Panc1 (cell line): ENCODE data around the gene CAV1. TPM values are rescaled to one million over a fixed set of nuclear protein-coding genes. Genes with fewer than 3 reads are reported as not detected.
A peak's percentile ranks its signal among the peaks of the same experiment; 100 is the strongest.

Experiments
- ATAC-seq: fragments of 200-7000 bp; cut with Tn5 transposase; 2 replicates; pipeline ENCODE4 v1.9.1; 2020; ENCODE audit warnings: mild to moderate bottlenecking, moderate library complexity
- BruUV-seq: library from RNA; stranded (reverse); fragments of 400-500 nt; replicated peaks from 2 replicates; lab custom pipeline; 2021; lab: Mats Ljungman, UMichigan
- CTCF ChIA-PET: fragments of 300-600 bp; sonication (Branson Sonifier 250); formaldehyde crosslinking; loops from one replicate; lab custom pipeline; 2022; ENCODE audit warnings: antibody characterized with exemption; lab: Charles Lee
- POLR2A ChIA-PET: fragments of 300-600 bp; sonication (Branson Sonifier 250); formaldehyde crosslinking; loops from one replicate; lab custom pipeline; 2022; ENCODE audit warnings: antibody characterized with exemption; lab: Charles Lee
- DNase-seq: peaks from one replicate; pipeline ENCODE4 v3.0.0-alpha.2; 2010; ENCODE audit warnings: low read depth, low spot score
- H3K27ac ChIP-seq: 2 replicates; pipeline ENCODE4 v1.5.1; 2011; ENCODE audit warnings: mild to moderate bottlenecking, low read length, inconsistent platforms
- H3K27me3 ChIP-seq: fragments of 200-500 bp; sonication (Bioruptor generic); 2 replicates; pipeline ENCODE4 v1.6.0; 2014; ENCODE audit warnings: low read length, inconsistent platforms; ENCODE audit not compliant: control insufficient read depth, insufficient read depth
- H3K36me3 ChIP-seq: fragments of 200-500 bp; sonication (Bioruptor generic); 2 replicates; pipeline ENCODE4 v1.5.1; 2014; ENCODE audit warnings: inconsistent platforms, mild to moderate bottlenecking, low read length, moderate library complexity; ENCODE audit not compliant: control insufficient read depth, insufficient read depth
- H3K4me1 ChIP-seq: 2 replicates; pipeline ENCODE4 v1.5.1; 2011; ENCODE audit warnings: inconsistent platforms, mild to moderate bottlenecking, low read length, moderate library complexity; ENCODE audit not compliant: control insufficient read depth, insufficient read depth
- H3K4me3 ChIP-seq, 2 experiments: 2 replicates each; pipeline ENCODE4 v1.5.1; 2011 to 2012; ENCODE audit warnings: low read depth in 2 of 2, low read length in 2 of 2, mild to moderate bottlenecking in 2 of 2, inconsistent platforms in 1 of 2, moderate library complexity in 1 of 2
- H3K9me3 ChIP-seq: fragments of 200-500 bp; sonication (Bioruptor generic); 2 replicates; pipeline ENCODE4 v1.5.1; 2014; ENCODE audit warnings: low read depth, mild to moderate bottlenecking, inconsistent platforms, low read length, moderate library complexity; ENCODE audit not compliant: control insufficient read depth, insufficient read depth
- POLR2AphosphoS5 ChIP-seq: IDR thresholded peaks from 2 replicates; pipeline ENCODE4 v1.6.1; 2012; ENCODE audit warnings: mild to moderate bottlenecking, low read depth, low read length, moderate library complexity
- SIN3A ChIP-seq: IDR thresholded peaks from 2 replicates; pipeline ENCODE4 v1.6.1; 2012; ENCODE audit warnings: low read depth, mild to moderate bottlenecking, low read length, moderate library complexity, borderline replicate concordance; ENCODE audit not compliant: insufficient read depth
- TCF7L2 ChIP-seq: IDR thresholded peaks from 2 replicates; pipeline ENCODE4 v1.6.1; 2011; ENCODE audit warnings: mild to moderate bottlenecking, low read depth, low read length, inconsistent platforms
- in situ Hi-C: cut with HindIII; loops from 2 replicates; pipeline ENCODE4 v1.10.0; 2016; ENCODE audit warnings: low sequenced_read_pairs, low pct_unique_long_range_greater_than_20kb
- intact Hi-C: fragments of 100-400 bp; cut with micrococcal nuclease; formaldehyde crosslinking; loops from one replicate; pipeline ENCODE4 v1.10.0; 2022; ENCODE audit not compliant: unreplicated experiment
- total RNA-seq: library from RNA; stranded (reverse); gene quantifications from one replicate; pipeline ENCODE4 v1.2.1, GENCODE V29; 2021; ENCODE audit not compliant: unreplicated experiment
- TF ChIP-seq, protein P1 (sequence below), 2 experiments: IDR thresholded peaks; 2 replicates each; pipeline ENCODE4 v1.6.1; 2011 to 2012; ENCODE audit warnings: low read depth in 2 of 2, control low read depth in 1 of 2, low read length in 1 of 2, mild to moderate bottlenecking in 1 of 2, moderate library complexity in 1 of 2; ENCODE audit not compliant: insufficient read depth in 1 of 2
- TF ChIP-seq, protein P2 (sequence below): fragments of 450-650 bp; IDR thresholded peaks from 2 replicates; pipeline ENCODE4 v1.5.1; 2017; ENCODE audit warnings: mild to moderate bottlenecking

The CAV1 gene
- total RNA-seq, 1 experiment from 2014 or later = 496 TPM

DNA sequence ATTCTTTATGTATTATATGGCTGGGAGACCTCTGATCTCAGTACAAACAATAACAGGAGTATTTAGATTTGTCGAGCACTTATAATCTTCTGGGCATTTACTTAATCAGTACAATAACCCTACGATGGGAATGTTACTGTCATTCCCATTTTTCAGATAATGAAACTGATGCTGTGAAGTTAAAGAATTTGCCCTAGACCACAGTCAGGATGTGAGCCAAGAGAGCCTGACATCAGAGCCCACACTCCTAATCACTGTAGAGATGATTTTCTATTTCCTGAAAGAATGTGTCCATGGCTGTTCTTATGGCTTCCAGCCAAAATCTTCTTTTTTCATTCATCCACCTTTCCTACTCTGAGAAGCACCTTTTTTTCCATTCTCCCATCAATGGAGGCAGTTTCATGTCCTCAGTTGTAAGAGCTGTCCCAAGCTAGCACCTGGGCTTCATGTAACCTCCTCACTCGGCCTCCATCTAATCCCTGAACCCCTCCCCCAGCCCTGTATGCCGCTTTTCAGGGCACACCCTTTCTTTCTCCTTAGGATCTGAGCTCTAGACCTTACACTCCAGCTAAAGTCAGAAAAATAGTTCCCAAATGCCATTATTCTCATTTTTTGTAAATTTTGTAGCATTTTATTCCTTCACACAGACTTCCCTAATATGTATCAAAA lies 12.2 kb upstream of the CAV1 start:
- TF ChIP-seq POLR2AphosphoS5 = peak; percentile 18; the same call in 1 of the 2 replicates
- TF ChIP-seq, protein P1, sequence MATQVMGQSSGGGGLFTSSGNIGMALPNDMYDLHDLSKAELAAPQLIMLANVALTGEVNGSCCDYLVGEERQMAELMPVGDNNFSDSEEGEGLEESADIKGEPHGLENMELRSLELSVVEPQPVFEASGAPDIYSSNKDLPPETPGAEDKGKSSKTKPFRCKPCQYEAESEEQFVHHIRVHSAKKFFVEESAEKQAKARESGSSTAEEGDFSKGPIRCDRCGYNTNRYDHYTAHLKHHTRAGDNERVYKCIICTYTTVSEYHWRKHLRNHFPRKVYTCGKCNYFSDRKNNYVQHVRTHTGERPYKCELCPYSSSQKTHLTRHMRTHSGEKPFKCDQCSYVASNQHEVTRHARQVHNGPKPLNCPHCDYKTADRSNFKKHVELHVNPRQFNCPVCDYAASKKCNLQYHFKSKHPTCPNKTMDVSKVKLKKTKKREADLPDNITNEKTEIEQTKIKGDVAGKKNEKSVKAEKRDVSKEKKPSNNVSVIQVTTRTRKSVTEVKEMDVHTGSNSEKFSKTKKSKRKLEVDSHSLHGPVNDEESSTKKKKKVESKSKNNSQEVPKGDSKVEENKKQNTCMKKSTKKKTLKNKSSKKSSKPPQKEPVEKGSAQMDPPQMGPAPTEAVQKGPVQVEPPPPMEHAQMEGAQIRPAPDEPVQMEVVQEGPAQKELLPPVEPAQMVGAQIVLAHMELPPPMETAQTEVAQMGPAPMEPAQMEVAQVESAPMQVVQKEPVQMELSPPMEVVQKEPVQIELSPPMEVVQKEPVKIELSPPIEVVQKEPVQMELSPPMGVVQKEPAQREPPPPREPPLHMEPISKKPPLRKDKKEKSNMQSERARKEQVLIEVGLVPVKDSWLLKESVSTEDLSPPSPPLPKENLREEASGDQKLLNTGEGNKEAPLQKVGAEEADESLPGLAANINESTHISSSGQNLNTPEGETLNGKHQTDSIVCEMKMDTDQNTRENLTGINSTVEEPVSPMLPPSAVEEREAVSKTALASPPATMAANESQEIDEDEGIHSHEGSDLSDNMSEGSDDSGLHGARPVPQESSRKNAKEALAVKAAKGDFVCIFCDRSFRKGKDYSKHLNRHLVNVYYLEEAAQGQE (IDR thresholded peaks at IDR 0.05; ENCODE audit: insufficient read depth in 1 of 2, low read depth in 2 of 2, low read length in 1 of 2) = no peak
- Histone ChIP-seq H3K9me3 (no peaks in the 10 kb centered on the region), H3K4me3 (peak overlapping the region; percentile 39 to 66), H3K36me3 (peaks cover 8% of the 10 kb centered on the region; the same call in 1 of the 2 replicates), H3K4me1 (peaks cover 77% of the 10 kb centered on the region), H3K27ac (peak overlapping the region; percentile 99), H3K27me3 (no peaks in the 10 kb centered on the region)
- ChIA-PET CTCF (no interaction called here), POLR2A (interaction anchor here (1.8 to 2.0 kb wide), 2 partner anchors 10 to 14 kb away, joined by 9 to 13 read pairs; no protein-coding TSS in a partner anchor)
- ATAC-seq = peak; percentile 28
- BruUV-seq = no TSS peak
- no peak for DNase-seq
- intact Hi-C loops = no loop called here
- in situ Hi-C loops = no loop called here

DNA sequence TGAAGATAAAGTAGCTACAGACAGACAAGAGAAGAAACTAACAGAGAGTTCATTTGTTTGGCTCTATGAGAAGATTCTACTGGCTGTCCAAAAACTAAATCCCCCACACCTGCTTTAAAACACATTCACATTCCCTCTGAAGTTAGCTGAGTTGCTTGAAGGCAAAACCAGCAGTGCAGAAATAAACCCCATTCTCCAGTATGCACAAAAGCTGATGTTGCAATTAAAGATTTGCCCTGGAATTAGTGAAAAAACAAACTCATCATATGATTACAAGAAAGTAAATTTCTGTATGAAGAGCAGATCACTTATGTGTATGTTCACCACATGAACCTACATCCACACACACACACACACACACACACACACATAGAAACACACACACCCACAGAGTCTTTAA lies 9.3 kb upstream of the CAV1 start:
- Histone ChIP-seq H3K27ac (peak overlapping the region; percentile 92), H3K4me1 (peaks cover 59% of the 10 kb centered on the region), H3K9me3 (no peaks in the 10 kb centered on the region), H3K4me3 (no peak overlapping the region), H3K27me3 (no peaks in the 10 kb centered on the region), H3K36me3 (no peaks in the 10 kb centered on the region)
- BruUV-seq = no TSS peak
- CTCF ChIA-PET = interaction anchor here (0.7 to 1.1 kb wide), 2 partner anchors 11 to 74 kb away, joined by 3 to 5 read pairs; no protein-coding TSS in a partner anchor
- no peak for ATAC-seq
- intact Hi-C loops = no loop called here
- in situ Hi-C loops = no loop called here
- DNase-seq = no peak
- POLR2A ChIA-PET = interaction anchor here (1.1 to 1.2 kb wide), 2 partner anchors 11 to 64 kb away, joined by 3 read pairs; no protein-coding TSS in a partner anchor
- no peak for TF ChIP-seq SIN3A

DNA sequence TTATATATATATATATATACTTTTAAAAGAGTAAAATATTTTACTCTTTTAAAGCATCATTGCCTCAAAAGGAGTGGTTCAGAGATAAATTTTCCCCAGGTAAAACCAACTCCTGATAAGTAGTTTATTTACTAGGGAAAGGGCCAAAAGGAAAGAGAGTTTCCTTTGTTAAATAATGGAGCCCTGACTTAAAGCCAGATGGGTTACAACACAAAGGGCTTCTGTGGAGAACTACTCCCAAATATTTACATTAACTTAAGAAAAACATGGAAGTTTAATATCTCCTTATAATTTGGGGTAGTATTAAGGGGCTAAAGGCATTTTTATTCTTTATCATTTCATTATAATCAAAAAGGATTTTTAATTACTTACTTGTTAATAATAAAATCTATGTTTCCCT lies 8.5 kb upstream of the CAV1 start:
- Histone ChIP-seq H3K27ac (peak overlapping the region; percentile 92; the same call in 1 of the 2 replicates), H3K4me3 (no peak overlapping the region), H3K27me3 (no peaks in the 10 kb centered on the region), H3K9me3 (no peaks in the 10 kb centered on the region), H3K4me1 (peaks cover 59% of the 10 kb centered on the region), H3K36me3 (no peaks in the 10 kb centered on the region)
- intact Hi-C loops (no loop called here), in situ Hi-C loops (no loop called here)
- ChIA-PET POLR2A (interaction anchor here (1.1 kb wide), 1 partner anchor 65 kb away, joined by 3 read pairs; no protein-coding TSS in a partner anchor), CTCF (no interaction called here)
- ATAC-seq (no peak), DNase-seq (no peak)
- TF ChIP-seq TCF7L2 = no peak
- TF ChIP-seq SIN3A = no peak
- no peak for TF ChIP-seq POLR2AphosphoS5
- TF ChIP-seq, protein P1 (IDR thresholded peaks at IDR 0.05; ENCODE audit: insufficient read depth in 1 of 2, low read depth in 2 of 2, low read length in 1 of 2) = no peak
- TF ChIP-seq, protein P2, sequence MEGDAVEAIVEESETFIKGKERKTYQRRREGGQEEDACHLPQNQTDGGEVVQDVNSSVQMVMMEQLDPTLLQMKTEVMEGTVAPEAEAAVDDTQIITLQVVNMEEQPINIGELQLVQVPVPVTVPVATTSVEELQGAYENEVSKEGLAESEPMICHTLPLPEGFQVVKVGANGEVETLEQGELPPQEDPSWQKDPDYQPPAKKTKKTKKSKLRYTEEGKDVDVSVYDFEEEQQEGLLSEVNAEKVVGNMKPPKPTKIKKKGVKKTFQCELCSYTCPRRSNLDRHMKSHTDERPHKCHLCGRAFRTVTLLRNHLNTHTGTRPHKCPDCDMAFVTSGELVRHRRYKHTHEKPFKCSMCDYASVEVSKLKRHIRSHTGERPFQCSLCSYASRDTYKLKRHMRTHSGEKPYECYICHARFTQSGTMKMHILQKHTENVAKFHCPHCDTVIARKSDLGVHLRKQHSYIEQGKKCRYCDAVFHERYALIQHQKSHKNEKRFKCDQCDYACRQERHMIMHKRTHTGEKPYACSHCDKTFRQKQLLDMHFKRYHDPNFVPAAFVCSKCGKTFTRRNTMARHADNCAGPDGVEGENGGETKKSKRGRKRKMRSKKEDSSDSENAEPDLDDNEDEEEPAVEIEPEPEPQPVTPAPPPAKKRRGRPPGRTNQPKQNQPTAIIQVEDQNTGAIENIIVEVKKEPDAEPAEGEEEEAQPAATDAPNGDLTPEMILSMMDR = no peak
- BruUV-seq = no TSS peak
